ENCODE measurements around the gene SALL4. TPM values are rescaled to one million over a fixed set of nuclear protein-coding genes. Genes with fewer than 3 reads are reported as not detected.

SALL4 gene
- total and polyA plus RNA-seq, 4 donors = 0.16 to 3.6 (median 1.4) TPM

GRCh38 chr20:51736947-51737346 is 65.4 kb downstream of the SALL4 start (continued):
- TF ChIP-seq ZBTB33 (IDR thresholded peaks at IDR 0.05) (no peak), HNF4A (conservative IDR thresholded peaks at IDR 0.05) (no peak), MAX (IDR thresholded peaks at IDR 0.05) (no peak), ATF3 (IDR thresholded peaks at IDR 0.05) (no peak), YY1 (IDR thresholded peaks at IDR 0.05) (no peak), HNF4G (IDR thresholded peaks at IDR 0.05) (no peak), TAF1 (conservative IDR thresholded peaks at IDR 0.05) (no peak), EGR1 (IDR thresholded peaks at IDR 0.05; ENCODE audit: low read depth in 2 of 2) (no peak), JUND (IDR thresholded peaks at IDR 0.05) (no peak), FOXA1 (IDR thresholded peaks at IDR 0.05) (no peak)

GRCh38 chr20:51735728-51736600 is 66.4 kb downstream of the SALL4 start:
- TF ChIP-seq SP1 (IDR thresholded peaks at IDR 0.05) (no peak), REST (IDR thresholded peaks at IDR 0.05) (no peak), EGR1 (IDR thresholded peaks at IDR 0.05; ENCODE audit: low read depth in 2 of 2) (no peak), HNF4A (conservative IDR thresholded peaks at IDR 0.05) (no peak)
- Histone ChIP-seq H3K9me3 (ENCODE audit: control insufficient read depth in 4 of 4, low read length in 3 of 4) (no peaks in the 10 kb centered on the region), H3K27me3 (ENCODE audit: control insufficient read depth in 4 of 4, insufficient read depth in 4 of 4, low read length in 3 of 4) (no peaks in the 10 kb centered on the region), H3K27ac (ENCODE audit: low read depth in 1 of 2, low read length in 2 of 2) (no peak overlapping the region), H3K4me1 (ENCODE audit: control insufficient read depth in 4 of 4, insufficient read depth in 4 of 4, low read length in 3 of 4) (no peaks in the 10 kb centered on the region), H3K4me3 (ENCODE audit: low read depth in 1 of 3, low read length in 3 of 3) (no peak overlapping the region), H3K36me3 (ENCODE audit: control insufficient read depth in 4 of 4, insufficient read depth in 3 of 4, low read depth in 1 of 4, low read length in 3 of 4) (no peaks in the 10 kb centered on the region), H3K9ac (ENCODE audit: low read depth in 1 of 2, low read length in 2 of 2) (no peak overlapping the region)
- WGBS = 73% methylated on average over 11 of the region's 11 CpGs
- no peak for DNase-seq (ENCODE audit: low spot score)
